H9 (cell line): ENCODE measurements around the gene TPD52L1. TPM values are rescaled to one million over a fixed set of nuclear protein-coding genes. Genes with fewer than 3 reads are reported as not detected.

ENCODE experiments used
- DNase-seq: peaks from one replicate; pipeline ENCODE4 v3.0.0-alpha.2; 2017
- H2AFZ ChIP-seq: one replicate; pipeline ENCODE4 v1.6.1; 2013; ENCODE audit warnings: mild to moderate bottlenecking, low read length, control low read depth, moderate library complexity
- H2AK5ac ChIP-seq: 2 replicates; pipeline ENCODE4 v1.6.1; 2013; ENCODE audit warnings: low read length, control low read depth, mixed read lengths; ENCODE audit not compliant: insufficient read length
- H2BK120ac ChIP-seq: one replicate; pipeline ENCODE4 v1.6.1; 2013; ENCODE audit warnings: low read depth, mild to moderate bottlenecking, low read length, control low read depth, inconsistent platforms; ENCODE audit not compliant: poor library complexity, severe bottlenecking
- H2BK12ac ChIP-seq: 2 replicates; pipeline ENCODE4 v1.6.1; 2013; ENCODE audit warnings: low read length, control low read depth, mixed read lengths, low read depth; ENCODE audit not compliant: insufficient read length
- H2BK15ac ChIP-seq: 2 replicates; pipeline ENCODE4 v1.6.1; 2013; ENCODE audit warnings: low read depth, low read length, control low read depth
- H2BK20ac ChIP-seq: one replicate; pipeline ENCODE4 v1.6.1; 2013; ENCODE audit warnings: low read depth, mild to moderate bottlenecking, low read length, control low read depth, inconsistent platforms; ENCODE audit not compliant: poor library complexity, severe bottlenecking
- H2BK5ac ChIP-seq: 2 replicates; pipeline ENCODE4 v1.6.1; 2013; ENCODE audit warnings: low read length, control low read depth, mixed read lengths; ENCODE audit not compliant: insufficient read length
- H3K14ac ChIP-seq: 2 replicates; pipeline ENCODE4 v1.6.1; 2013; ENCODE audit warnings: low read length, control low read depth; ENCODE audit not compliant: insufficient read depth
- H3K18ac ChIP-seq: 2 replicates; pipeline ENCODE4 v1.6.1; 2013; ENCODE audit warnings: low read depth, mild to moderate bottlenecking, mixed read lengths, low read length, control low read depth; ENCODE audit not compliant: insufficient read length
- H3K23ac ChIP-seq: 2 replicates; pipeline ENCODE4 v1.6.1; 2013; ENCODE audit warnings: low read length, control low read depth, mixed read lengths, low read depth; ENCODE audit not compliant: insufficient read length
- H3K23me2 ChIP-seq: 2 replicates; pipeline ENCODE4 v1.6.1; 2013; ENCODE audit warnings: low read depth, mild to moderate bottlenecking, mixed read lengths, low read length, control low read depth; ENCODE audit not compliant: insufficient read length, poor library complexity, severe bottlenecking
- H3K27ac ChIP-seq: 2 replicates; pipeline ENCODE4 v1.5.1; 2013; ENCODE audit warnings: low read length, control low read depth, mixed read lengths, low read depth; ENCODE audit not compliant: insufficient read length
- H3K27me3 ChIP-seq: 2 replicates; pipeline ENCODE4 v1.6.1; 2013; ENCODE audit warnings: low read length, control low read depth, inconsistent platforms; ENCODE audit not compliant: insufficient read depth
- H3K4ac ChIP-seq: 2 replicates; pipeline ENCODE4 v1.6.1; 2013; ENCODE audit warnings: low read depth, mild to moderate bottlenecking, control low read depth, inconsistent platforms, low read length, moderate library complexity
- H3K4me1 ChIP-seq: 2 replicates; pipeline ENCODE4 v1.6.1; 2013; ENCODE audit warnings: low read length, control low read depth, inconsistent platforms; ENCODE audit not compliant: insufficient read depth
- H3K4me2 ChIP-seq: 2 replicates; pipeline ENCODE4 v1.6.1; 2013; ENCODE audit warnings: low read length, control low read depth, mixed read lengths; ENCODE audit not compliant: insufficient read length, insufficient read depth
- H3K56ac ChIP-seq: 2 replicates; pipeline ENCODE4 v1.6.1; 2013; ENCODE audit warnings: low read depth, mild to moderate bottlenecking, mixed read lengths, low read length, control low read depth; ENCODE audit not compliant: insufficient read length
- H3K79me1 ChIP-seq: 2 replicates; pipeline ENCODE4 v1.6.1; 2013; ENCODE audit warnings: low read depth, mild to moderate bottlenecking, moderate library complexity, low read length, control low read depth, inconsistent platforms; ENCODE audit not compliant: insufficient read depth, poor library complexity, severe bottlenecking
- H3K79me2 ChIP-seq: 2 replicates; pipeline ENCODE4 v1.6.1; 2013; ENCODE audit warnings: low read length, control low read depth, inconsistent platforms; ENCODE audit not compliant: insufficient read depth
- H3K9ac ChIP-seq: 2 replicates; pipeline ENCODE4 v1.6.1; 2013; ENCODE audit warnings: low read length, control low read depth, mixed read lengths; ENCODE audit not compliant: insufficient read length; ENCODE audit errors: extremely low read depth
- H3K9me3 ChIP-seq: one replicate; pipeline ENCODE4 v1.6.1; 2013; ENCODE audit warnings: low read depth, low read length, inconsistent platforms; ENCODE audit not compliant: control insufficient read depth
- H3T11ph ChIP-seq: one replicate; pipeline ENCODE4 v1.6.1; 2013; ENCODE audit warnings: mild to moderate bottlenecking, low read length, control low read depth, inconsistent platforms
- H4K20me1 ChIP-seq: one replicate; pipeline ENCODE4 v1.6.1; 2013; ENCODE audit not compliant: control insufficient read depth, insufficient read length, insufficient read depth
- H4K5ac ChIP-seq: 2 replicates; pipeline ENCODE4 v1.6.1; 2013; ENCODE audit warnings: low read depth, mild to moderate bottlenecking, mixed read lengths, low read length, control low read depth; ENCODE audit not compliant: insufficient read length
- H4K8ac ChIP-seq: replicated peaks from 2 replicates; pipeline ENCODE4 v1.6.1; 2013; ENCODE audit warnings: low read length, control low read depth, mixed read lengths, low read depth; ENCODE audit not compliant: insufficient read length
- H4K91ac ChIP-seq: 2 replicates; pipeline ENCODE4 v1.6.1; 2013; ENCODE audit warnings: low read depth, mild to moderate bottlenecking, moderate library complexity, mixed read lengths, low read length, control low read depth; ENCODE audit not compliant: insufficient read length
- H3K27ac Mint-ChIP-seq, 3 experiments: 2 replicates in 2 of 3; 3 replicates in 1 of 3; pipeline ENCODE4 v1.8.0; 2020 to 2021; ENCODE audit warnings: mixed read lengths in 3 of 3, mild to moderate bottlenecking in 1 of 3, moderate library complexity in 1 of 3
- H3K27me3 Mint-ChIP-seq: 2 replicates; pipeline ENCODE4 v1.8.0; 2021; ENCODE audit warnings: low read depth, mild to moderate bottlenecking, moderate library complexity, mixed read lengths
- H3K36me3 Mint-ChIP-seq, 3 experiments: 2 replicates in 2 of 3; 3 replicates in 1 of 3; pipeline ENCODE4 v1.8.0; 2020 to 2021; ENCODE audit warnings: low read depth in 3 of 3, mixed read lengths in 3 of 3; ENCODE audit not compliant: insufficient read depth in 1 of 3
- H3K4me1 Mint-ChIP-seq, 2 experiments: 2 replicates each; pipeline ENCODE4 v1.8.0; 2020; ENCODE audit warnings: mixed read lengths in 2 of 2
- H3K4me3 Mint-ChIP-seq, 2 experiments: 2 replicates in 1 of 2; 3 replicates in 1 of 2; pipeline ENCODE4 v1.8.0; 2020 to 2021; ENCODE audit warnings: mild to moderate bottlenecking in 2 of 2, mixed read lengths in 2 of 2, moderate library complexity in 1 of 2
- H3K9me3 Mint-ChIP-seq, 2 experiments: 2 replicates in 1 of 2; 3 replicates in 1 of 2; pipeline ENCODE4 v1.8.0; 2020; ENCODE audit warnings: mild to moderate bottlenecking in 2 of 2, mixed read lengths in 2 of 2, moderate library complexity in 1 of 2
- WGBS: extraction: QIAGEN DNeasy Blood & Tissue Kit; methylation state at CpG from one replicate; pipeline ENCODE4 v1.1.7; 2013; ENCODE audit warnings: missing lambda C conversion rate, low lambda C conversion rate, mixed read lengths; ENCODE audit not compliant: insufficient read length; ENCODE audit errors: extremely low coverage; 5-methylcytosine and 5-hydroxymethylcytosine counted together
- total RNA-seq: library from RNA; stranded (reverse); gene quantifications from 2 replicates; pipeline ENCODE4 v1.2.1, GENCODE V29; 2021
- TF ChIP-seq, protein P1 (sequence below): fragments of 200-600 bp; sonication (generic); conservative IDR thresholded peaks from 3 replicates; pipeline ENCODE4 v1.8.0; 2021; ENCODE audit warnings: antibody characterized with exemption, mild to moderate bottlenecking

Gene TPD52L1
- total RNA-seq, 1 experiment from 2014 or later = 6.6 TPM

GRCh38 chr6:125275779-125276178, 122.2 kb downstream of the TPD52L1 start:
- Mint-ChIP-seq H3K4me1 (peaks cover 14 to 15% of the 10 kb centered on the region in 2 experiments), H3K27me3 (no peaks in the 10 kb centered on the region), H3K9me3 (peaks cover under 1% of the 10 kb centered on the region in 2 experiments; a peak in 3 of 5 replicates), H3K27ac (no peak overlapping the region), H3K36me3 (peaks cover 19 to 39% (median 24%) of the 10 kb centered on the region in 3 experiments), H3K4me3 (no peak overlapping the region)
- Histone ChIP-seq H3K79me2 (no peaks in the 10 kb centered on the region), H3K56ac (no peak overlapping the region), H3K9me3 (no peaks in the 10 kb centered on the region), H4K5ac (no peak overlapping the region), H3K9ac (no peak overlapping the region), H3K4me1 (no peaks in the 10 kb centered on the region), H2BK20ac (no peak overlapping the region), H2BK120ac (no peak overlapping the region), H3K14ac (no peak overlapping the region), H4K91ac (no peak overlapping the region), H3K27ac (no peak overlapping the region), H3K79me1 (no peaks in the 10 kb centered on the region), H2BK5ac (no peak overlapping the region), H2AK5ac (no peak overlapping the region), H3T11ph (no peak overlapping the region), H2AFZ (no peak overlapping the region), H3K18ac (no peak overlapping the region), H2BK15ac (no peak overlapping the region), H3K4ac (no peak overlapping the region), H3K23me2 (no peaks in the 10 kb centered on the region), H3K4me2 (no peak overlapping the region), H4K8ac (no peak overlapping the region), H3K27me3 (no peaks in the 10 kb centered on the region), H3K23ac (no peak overlapping the region), H4K20me1 (no peaks in the 10 kb centered on the region), H2BK12ac (no peak overlapping the region)
- WGBS = no CpG with 5 or more reads among the region's 3 CpGs
- no peak for DNase-seq
- TF ChIP-seq, protein P1, sequence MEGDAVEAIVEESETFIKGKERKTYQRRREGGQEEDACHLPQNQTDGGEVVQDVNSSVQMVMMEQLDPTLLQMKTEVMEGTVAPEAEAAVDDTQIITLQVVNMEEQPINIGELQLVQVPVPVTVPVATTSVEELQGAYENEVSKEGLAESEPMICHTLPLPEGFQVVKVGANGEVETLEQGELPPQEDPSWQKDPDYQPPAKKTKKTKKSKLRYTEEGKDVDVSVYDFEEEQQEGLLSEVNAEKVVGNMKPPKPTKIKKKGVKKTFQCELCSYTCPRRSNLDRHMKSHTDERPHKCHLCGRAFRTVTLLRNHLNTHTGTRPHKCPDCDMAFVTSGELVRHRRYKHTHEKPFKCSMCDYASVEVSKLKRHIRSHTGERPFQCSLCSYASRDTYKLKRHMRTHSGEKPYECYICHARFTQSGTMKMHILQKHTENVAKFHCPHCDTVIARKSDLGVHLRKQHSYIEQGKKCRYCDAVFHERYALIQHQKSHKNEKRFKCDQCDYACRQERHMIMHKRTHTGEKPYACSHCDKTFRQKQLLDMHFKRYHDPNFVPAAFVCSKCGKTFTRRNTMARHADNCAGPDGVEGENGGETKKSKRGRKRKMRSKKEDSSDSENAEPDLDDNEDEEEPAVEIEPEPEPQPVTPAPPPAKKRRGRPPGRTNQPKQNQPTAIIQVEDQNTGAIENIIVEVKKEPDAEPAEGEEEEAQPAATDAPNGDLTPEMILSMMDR = no peak
